Amygdala (tissue), 56 donors: ENCODE measurements around the gene PSMB5.

Experiments
- DNase-seq, 56 donors: peaks; one replicate each; lab custom pipeline; 2025; lab: John Stamatoyannopoulos, UW

PSMB5 gene

GRCh38 chr14:22996768-22997654 lies 37.7 kb downstream of the PSMB5 start:
- peak in 1 of 56 donors; percentile 23 for DNase-seq

GRCh38 chr14:22995889-22996625 lies 38.6 kb downstream of the PSMB5 start:
- DNase-seq: no peak

GRCh38 chr14:22994762-22995275 lies 39.9 kb downstream of the PSMB5 start:
- DNase-seq: peak in 4 of 56 donors; percentile 5 to 43 (median 8)

GRCh38 chr14:22993517-22993916 lies 41.2 kb downstream of the PSMB5 start:
- DNase-seq: no peak

- DNase-seq: no peak
Measured at GRCh38 chr14:22991852-22992251, 42.8 kb downstream of the PSMB5 start.

- no peak for DNase-seq
Measured at GRCh38 chr14:22987291-22987690, 47.4 kb downstream of the PSMB5 start.

GRCh38 chr14:22986508-22987054 lies 48.1 kb downstream of the PSMB5 start:
- peak in 54 of 56 donors; percentile 20 to 96 (median 68) for DNase-seq

GRCh38 chr14:22985894-22986507 lies 48.7 kb downstream of the PSMB5 start:
- DNase-seq: no peak

- DNase-seq: no peak
Measured at GRCh38 chr14:22984959-22985658, 49.6 kb downstream of the PSMB5 start.

- DNase-seq: peak in 34 of 56 donors; percentile 9 to 61 (median 38)
Measured at GRCh38 chr14:22982477-22983245, 52.0 kb downstream of the PSMB5 start, which contains the start of gene AJUBA. Gene AJUBA (minus strand): TSS chr14:22982551. CDS start chr14:22982266, 285 bp downstream.

- no peak for DNase-seq
Measured at GRCh38 chr14:22981876-22982476, 52.7 kb downstream of the PSMB5 start.

GRCh38 chr14:22981090-22981875 lies 53.4 kb downstream of the PSMB5 start:
- no peak for DNase-seq

- DNase-seq: no peak
Measured at GRCh38 chr14:22980672-22981089, 54.0 kb downstream of the PSMB5 start.

- no peak for DNase-seq
Measured at GRCh38 chr14:22979748-22980392, 54.8 kb downstream of the PSMB5 start.

- DNase-seq: no peak
Measured at GRCh38 chr14:22978981-22979671, 55.6 kb downstream of the PSMB5 start.

- DNase-seq: no peak
Measured at GRCh38 chr14:22978487-22978837, 56.2 kb downstream of the PSMB5 start.
